ENCODE data around the gene NAA10.

DNA sequence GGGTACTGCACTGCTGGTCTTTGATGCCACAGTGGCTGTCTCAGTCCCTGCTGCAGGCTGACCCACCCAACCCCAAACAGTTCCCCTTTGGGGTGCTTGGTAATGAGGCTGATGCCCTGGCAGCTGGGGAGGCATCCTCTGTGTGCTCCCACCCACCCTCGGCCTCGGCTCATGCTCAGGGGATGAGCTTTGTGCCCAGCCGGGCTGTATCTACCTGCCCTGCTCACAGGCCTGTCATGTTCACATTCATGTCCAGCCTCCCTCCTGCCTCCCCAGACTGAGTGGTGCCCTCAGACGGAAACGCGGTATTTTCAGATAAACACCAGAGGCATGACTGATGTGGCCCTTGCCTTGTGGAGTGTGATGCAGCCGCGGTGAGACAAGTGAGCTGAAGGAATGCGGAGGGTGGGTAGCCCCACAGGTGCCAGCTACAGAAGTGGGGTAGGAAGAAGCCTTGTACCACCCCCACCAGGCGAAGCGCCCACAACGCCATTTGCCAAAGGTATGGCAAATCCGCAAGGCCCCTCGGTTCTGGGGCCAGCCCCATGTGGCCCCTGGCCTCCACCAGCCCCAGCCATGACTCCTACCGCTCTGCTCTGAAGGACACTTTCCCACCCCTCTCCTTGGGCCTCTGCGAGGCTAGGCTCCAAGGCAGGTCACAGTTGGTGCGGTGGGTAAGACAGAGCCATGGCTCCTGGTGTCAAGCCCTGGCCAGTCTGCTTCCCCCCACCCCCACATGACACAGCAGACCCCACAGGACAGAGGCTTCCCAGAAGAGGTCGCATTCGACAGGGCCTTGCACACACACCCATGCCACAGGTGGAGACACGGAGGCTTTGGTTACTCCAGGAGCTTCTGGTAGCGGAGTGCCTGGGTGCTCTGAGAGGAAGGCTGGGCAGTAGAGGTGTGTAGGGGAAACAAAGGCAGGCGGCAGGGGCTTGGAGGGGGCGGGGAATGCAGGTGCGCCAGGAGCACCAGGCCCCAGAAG lies 11.4 kb upstream of the NAA10 start:
- TF ChIP-seq, protein P1, sequence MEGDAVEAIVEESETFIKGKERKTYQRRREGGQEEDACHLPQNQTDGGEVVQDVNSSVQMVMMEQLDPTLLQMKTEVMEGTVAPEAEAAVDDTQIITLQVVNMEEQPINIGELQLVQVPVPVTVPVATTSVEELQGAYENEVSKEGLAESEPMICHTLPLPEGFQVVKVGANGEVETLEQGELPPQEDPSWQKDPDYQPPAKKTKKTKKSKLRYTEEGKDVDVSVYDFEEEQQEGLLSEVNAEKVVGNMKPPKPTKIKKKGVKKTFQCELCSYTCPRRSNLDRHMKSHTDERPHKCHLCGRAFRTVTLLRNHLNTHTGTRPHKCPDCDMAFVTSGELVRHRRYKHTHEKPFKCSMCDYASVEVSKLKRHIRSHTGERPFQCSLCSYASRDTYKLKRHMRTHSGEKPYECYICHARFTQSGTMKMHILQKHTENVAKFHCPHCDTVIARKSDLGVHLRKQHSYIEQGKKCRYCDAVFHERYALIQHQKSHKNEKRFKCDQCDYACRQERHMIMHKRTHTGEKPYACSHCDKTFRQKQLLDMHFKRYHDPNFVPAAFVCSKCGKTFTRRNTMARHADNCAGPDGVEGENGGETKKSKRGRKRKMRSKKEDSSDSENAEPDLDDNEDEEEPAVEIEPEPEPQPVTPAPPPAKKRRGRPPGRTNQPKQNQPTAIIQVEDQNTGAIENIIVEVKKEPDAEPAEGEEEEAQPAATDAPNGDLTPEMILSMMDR (IDR thresholded peaks at IDR 0.05) = no peak
- TF ChIP-seq POLR2A (IDR thresholded peaks at IDR 0.05) = no peak

All from heart left ventricle (tissue), 13 donors.